Superior temporal gyrus (tissue), 1 donor: ENCODE data around the gene ACP7.
"Not testable (repeated sequence)": the region's sequence is repeated elsewhere in the genome, so short reads cannot be mapped to it uniquely, and the experiment has no call there.

Experiments
- DNase-seq: peaks from one replicate; pipeline ENCODE4 v3.0.0-alpha.2; 2016; ENCODE audit errors: extremely low spot score

Gene ACP7

DNA sequence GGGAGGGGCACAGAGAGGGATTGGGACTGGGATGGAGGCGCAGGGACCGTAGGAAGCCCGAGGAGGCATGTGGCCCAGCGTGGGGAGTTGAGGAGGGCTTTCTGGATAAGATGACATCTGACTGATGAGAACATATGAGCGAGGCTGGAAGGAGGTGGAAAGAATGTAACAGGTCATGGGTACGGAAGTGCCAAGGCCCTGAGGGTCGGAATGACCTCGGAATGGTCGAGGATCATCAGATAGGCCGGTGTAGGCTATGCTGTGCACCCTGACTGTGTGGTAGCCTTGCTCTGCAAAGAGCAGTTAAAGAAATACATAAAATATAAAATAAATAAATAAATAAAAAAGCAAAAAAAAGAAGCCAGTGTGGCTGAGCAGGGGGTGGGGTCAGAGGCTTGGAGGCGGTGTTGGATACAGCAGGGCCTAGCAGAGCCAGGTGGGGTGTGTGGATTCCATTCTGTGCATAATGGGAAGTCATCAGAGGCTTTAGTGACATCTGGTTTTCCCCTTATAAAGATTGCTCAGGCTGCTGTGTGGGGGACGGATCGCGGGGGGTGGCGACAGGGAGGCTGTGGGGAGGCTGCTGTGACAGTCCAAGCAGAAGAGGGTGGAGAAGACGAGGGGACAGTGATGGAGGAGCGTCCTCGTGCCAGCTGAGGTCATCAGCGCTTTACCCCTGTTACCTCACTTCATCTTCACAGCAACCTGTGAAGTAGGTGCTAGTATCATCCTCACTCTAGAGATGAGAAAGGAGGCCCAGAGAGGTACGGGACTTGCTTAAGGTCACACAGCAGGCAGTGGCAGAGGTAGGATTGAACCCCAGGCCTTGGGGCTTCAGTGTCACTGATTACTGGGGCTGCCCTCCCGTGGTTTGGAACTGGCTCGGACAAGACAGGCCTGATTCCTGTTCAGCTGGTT is 46.4 kb downstream of the ACP7 start:
- no peak for DNase-seq

DNA sequence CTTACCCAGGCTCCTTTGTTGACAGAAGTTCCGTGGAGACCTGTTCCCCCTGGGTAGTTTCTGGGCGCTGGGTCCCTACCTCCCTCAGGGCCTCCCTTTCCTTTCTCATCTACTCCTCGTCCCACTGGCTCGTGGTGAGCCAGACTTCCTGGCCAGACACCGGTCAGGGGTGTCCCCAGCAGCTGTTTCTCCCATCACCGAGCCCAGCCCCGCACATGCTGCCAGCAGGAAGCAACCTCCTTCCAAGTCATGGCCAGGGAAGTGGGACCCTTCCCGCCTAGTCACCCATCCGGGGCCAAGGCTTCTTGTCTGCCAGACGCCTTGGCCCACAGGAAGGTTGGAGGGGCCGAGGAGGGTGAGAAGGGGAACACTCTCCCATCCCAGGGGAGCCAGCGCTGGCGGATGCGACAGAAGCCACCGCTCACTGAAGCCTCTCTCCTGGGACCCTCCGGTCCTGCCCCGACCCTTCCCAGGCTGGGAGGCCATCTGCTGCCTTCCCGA is 47.1 kb downstream of the ACP7 start:
- DNase-seq = no peak

DNA sequence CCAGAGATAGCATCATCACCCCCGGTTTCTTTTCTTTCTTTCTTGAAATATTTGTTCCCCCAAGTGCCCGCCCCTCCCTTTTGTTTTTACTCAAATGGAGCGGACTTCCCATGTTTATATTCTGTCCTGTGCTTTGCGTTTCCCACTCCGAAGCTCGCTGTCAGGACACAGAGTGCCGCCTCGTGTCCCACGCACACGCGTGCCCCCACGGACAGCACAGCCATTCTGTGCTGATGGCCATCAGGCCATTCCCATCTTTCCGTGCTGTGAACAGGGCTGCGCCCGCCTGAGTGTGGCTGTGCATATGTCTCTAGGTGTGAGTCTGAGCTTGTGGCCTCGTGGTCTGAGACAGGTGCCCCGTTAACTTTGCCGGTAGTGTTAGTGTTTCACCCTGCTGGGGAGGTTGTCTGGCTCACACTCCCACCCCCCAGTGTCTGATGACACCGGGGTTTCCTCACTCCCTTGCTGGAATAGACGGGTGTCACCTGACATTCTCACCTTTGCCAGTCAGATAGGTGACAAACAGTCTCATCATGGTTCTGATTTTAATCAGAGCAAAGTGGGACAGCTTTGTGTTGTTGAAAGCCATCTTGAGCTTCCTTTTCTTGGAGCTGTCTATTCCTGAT is 48.3 kb downstream of the ACP7 start:
- no peak for DNase-seq

DNA sequence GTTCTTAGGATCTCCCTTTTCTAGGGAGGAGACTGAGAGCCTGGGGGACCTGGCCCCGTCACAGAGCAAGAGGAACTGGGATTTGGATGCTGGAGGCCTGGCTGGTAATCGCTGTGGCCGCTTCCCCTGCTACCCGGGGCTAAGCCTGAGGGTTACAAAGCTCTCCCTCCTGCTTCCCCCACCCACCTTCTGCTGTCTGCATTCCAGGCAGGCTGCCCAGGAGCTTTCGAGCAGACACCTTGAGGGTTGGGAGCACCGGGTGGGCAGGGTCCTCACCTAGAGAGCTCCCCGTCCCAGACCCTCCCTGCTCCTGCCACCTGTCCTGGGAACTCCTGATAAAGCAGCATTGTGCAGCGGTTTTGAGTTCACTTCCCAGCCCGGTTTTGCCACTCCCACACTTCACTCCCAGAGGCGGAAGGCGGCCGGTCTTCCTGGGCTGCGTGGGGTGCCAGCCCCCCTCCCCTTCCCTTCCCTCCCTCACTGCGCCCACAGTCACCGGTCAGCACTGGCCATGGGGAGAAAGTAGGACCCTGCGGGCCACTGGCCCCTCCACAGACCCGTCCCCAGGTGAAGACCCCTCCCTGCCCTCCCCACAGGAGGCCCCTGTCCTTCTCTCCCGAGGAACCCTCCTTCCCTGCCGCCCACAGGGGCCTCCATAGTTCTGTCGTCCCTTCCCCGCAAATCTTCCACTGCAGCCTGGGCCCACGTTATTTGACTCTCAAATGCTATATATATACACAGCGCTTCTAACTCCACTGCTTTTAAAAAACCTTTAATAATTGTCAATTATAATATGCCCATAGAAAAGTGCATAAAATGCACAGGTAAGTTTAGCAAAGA is 49.5 kb downstream of the ACP7 start:
- no peak for DNase-seq

DNA sequence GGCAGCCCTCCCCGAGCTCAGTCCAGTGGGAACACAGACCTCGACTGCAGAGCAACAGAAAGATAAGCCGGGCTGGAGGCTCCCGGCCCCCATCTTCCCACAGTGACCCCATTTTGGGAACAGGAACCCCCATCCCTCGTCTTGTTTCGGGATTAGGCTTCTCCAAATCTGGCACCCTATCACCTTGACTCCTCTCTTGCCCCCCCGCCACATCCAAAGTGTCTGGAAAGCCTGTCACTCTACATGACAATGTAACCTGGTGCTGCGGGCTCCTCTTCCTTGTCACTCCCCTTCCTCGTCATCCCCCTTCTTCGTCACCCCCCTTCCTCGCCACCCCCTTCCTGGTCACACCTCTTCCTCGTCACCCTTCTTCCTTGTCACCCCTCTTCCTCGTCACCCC is 51.5 kb downstream of the ACP7 start:
- DNase-seq = no peak

DNA sequence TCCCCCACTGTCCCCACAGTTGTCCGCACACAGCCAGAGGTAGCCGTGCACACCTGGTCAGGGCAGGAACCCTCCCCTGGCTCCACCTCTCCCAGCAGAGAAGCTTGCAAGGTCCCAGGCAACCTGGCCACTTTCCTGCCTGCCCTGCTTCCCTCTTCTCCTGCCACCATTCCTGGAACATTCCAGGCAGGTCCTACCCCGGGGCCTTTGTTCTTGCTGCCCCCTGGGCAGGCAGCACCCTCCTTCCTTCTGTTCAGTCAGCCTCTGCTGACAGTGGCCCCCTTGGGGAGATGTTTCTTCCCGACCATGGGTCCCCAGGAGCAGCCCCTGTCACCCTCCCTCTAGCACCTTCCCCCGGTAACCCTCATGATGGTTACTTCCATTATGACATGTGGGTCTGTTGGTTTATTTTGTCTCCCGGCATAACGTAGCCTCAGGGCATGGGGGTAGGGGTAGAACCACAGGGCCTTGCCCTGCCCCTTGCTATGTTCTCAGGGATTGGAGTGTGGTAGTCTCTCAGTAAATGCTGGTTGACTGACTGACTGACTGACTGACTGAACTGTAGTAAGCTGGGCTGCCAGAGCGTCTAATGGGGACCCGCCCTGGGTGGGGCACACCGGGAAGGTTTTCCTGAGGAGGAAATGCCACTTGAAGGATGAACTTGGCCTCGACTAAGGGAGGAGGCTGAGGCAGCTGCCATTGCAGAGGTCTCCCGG is 52.2 kb downstream of the ACP7 start:
- no peak for DNase-seq

DNA sequence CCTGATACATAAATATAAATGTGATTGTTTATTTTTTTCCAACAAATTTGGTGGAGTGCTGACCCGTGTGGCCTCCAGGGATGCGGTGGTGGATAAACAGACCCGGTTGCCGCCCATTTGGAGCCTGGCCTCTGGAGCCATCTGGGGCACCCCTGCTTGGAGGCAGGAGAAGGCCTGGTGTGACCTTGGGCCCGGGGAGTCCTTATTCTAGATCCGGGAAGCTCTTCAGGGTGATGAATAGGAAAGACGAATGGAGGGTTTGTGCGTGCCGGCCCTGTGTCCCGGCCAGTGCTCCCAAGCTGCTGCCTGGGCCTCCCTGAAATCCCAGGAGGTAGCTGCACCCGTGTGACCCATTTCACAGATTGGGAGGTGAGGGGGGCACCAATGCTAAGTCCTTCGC is 53.0 kb downstream of the ACP7 start:
- DNase-seq = no peak

DNA sequence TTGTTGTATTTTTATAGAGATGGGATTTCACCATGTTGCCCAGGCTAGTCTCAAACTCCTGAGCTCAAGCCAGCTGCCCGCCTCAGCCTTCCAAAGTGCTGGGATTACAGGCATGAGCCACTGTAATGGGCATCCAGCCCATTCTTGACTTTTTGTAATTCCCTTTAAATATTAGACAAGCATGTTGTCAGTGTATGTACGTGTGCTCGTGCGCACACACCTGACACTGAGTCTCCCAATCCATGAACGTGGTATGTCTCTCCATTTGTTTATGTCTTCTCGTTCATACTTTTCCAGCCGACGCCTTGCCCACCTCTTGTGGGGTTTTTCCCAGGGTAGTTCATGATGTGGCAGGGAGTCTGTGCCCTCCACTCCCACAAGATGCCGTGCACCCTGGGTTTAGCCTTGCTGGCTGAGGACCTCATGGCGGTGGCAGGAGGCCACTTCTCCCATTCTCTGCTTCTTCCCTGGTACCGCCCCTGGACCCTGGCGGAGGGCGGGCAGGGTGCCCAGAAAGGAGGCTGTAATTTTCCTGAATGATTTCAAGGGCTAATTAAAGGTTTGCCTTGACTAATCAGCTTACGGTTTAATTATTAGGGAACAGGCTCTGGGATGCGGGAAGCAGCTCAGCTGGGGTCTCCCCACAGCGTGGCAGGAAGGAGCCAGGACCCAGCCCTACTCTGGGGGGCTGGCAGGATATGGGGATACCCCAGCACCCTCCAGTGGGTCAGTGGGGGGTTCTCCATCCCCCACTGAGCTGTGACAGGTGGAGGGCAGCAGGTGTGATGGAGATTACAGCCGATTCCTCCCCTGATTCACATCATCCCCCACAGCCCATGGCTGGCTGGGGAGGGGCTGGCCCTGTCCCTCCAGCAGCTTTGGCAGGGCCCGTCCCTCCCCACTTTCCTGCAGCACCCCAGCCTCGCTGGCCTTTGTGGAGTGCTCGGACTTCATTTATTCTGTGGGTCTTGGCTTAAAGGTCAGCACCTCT is 54.3 kb downstream of the ACP7 start:
- DNase-seq = no peak

DNA sequence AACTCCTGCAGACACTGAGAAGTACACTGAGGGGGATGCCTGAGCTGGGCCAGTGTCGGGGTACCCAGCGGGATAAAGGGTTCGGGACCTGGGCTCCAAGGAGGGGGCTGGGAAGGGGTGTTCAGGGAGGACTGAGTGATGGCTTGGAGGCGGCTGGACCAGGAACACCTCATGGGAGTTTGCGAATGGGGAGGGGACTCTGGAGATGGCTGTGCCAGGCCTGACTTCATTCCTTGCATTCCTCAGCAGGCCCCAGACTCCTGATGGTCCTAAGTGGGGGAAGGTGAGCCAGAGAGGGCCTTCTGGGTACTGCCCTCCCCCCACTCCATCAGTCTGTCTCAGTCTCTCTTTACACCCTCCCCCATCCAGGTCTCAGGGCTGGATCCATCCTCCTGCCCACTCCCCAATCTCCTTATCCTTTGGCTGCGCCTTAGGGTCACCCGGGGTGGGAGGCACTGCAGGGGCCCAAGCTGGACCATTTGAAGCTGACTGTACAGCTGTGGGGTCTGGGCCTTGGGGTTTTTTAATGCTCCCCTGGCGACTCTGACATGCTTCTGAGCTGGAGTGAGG is 55.2 kb downstream of the ACP7 start:
- no peak for DNase-seq

DNA sequence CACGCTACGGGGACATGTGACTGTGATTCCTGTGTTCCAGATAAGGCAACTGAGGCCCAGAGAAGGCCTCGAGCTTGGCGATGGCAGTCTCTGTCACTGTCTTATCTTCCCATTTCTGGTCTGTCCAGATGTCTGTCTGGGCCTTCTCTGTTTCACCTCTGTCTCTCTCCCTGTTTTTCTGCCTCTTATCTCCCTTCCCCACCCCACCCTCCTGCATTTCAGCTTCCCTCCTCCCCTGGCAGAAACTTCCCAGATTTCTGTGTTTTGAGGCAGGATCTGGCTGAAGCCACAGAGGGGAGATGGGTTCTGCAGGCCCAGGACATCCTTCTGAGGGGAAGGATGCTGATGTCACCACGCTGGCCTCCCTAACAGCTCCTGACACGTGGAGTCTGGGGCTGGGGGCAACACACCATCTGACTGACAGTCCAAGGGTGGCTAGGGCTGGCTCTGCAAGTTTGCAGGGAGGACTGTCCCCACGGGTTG is 55.8 kb downstream of the ACP7 start:
- DNase-seq = no peak

DNA sequence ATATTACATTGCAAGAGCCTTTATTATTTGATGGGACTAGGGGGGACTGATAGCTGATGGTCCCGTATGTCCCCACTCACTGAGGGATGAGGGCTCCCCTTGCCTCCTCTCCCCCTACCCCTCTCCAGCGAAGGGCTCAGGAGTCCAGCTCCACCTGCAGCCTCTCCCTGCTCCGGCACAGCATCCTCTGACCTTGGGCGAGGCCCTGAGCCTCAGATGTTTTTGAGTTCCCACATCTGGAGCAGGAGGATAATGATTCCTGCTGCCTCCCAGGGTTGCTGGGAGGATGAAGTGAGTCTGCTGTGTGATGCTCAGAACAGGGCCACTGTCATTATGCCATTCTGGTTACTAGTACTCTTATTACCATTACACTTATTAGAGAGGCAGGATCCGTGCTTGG is 56.4 kb downstream of the ACP7 start:
- no peak for DNase-seq

DNA sequence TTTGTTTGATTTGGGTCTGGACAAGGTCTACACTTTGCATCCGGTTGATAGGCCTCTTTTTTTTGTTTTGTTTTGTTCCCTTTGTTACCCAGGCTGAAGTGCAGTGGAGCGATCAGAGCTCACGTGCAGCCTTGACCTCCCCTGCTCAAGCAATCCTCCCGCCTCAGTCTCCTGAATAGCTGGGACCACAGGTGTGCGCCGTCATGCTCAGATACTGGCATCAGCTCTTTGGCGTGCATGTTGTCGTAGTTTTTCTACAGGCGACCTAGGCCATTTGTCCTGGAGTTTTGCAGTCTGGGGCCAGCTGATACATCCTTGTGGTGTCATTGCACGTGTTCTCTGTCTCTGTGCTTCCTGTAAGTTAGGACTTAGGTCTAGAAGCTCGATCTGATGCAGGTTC is 57.8 kb downstream of the ACP7 start:
- DNase-seq = no peak

DNA sequence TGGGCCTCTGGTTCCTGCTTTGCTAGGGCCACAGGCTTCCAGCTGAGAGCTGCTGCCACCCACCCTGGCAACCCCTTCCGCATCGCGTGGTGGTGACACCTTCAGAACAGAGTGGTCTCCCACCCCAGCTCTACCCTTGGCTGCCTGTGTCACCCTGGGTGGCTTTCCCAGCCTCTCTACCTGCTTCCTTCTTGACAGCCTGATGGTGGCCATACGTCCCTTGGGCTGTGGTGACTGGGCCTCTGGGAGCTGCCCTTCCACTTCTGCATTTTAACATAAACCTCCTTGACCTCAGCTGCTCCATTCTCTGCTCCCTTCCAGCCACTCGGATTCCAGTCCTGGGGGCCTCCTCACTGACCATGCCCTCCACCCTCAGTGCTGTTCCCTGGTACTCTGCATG is 58.5 kb downstream of the ACP7 start:
- DNase-seq = no peak

DNA sequence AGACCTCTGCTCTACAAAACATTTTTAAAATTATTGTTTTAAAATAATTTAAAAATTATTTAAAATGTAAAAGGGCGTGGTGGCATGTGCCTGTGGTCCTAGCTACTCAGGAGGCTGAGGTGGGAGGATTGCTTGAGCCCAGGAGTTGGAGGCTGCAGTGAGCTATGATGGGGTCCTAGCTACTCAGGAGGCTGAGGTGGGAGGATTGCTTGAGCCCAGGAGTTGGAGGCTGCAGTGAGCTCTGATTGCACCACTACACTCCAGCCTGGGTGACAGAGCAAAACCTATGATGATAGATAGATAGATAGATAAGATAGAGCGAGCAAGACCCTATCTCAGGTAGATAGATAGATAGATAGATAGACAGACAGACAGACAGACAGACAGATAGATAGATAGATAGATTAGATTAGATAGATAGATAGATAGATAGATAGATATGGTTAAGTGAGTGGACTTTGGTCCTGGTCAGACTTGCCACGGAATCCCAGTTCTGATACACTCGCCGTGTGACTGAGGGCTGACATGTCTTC is 59.7 kb downstream of the ACP7 start:
- DNase-seq = not testable (repeated sequence)

DNA sequence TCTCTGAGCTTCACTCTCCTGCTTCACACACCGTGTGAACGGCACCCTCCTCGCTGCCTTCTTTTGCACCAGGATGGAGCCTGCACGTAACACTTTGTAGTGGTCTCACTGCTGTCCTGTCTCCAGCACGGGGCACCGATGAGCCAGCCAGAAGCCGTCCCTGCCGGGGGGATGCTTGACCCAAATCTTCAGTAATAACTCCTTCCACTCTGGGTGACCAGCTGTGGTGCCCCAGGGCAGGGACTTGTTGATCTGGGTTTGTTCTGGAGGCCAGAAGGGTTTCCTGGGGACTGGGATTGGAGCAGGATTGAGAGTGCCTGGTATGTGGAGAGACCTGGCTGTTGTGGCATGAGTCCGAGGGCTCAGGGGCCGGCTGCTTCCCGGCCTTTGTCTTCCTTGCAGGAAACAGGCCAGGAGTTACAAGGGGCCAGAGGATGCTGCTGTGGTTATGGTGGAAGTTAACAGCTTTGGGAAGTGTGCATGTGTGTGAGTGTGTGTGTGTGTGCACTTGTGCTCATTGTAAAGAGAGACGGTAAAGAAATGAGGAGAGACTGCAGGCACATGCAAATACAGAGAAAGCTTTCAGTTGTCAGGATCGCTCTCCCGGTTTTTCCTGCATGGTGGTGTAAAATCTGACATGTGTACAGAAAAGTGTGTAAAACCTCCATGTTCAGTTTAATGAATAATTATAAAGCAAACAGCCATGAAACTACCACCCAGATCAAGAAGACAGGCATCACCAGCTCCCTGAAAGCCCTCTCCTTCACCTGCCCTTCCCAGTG is 60.3 kb downstream of the ACP7 start:
- peak; percentile 37 for DNase-seq

DNA sequence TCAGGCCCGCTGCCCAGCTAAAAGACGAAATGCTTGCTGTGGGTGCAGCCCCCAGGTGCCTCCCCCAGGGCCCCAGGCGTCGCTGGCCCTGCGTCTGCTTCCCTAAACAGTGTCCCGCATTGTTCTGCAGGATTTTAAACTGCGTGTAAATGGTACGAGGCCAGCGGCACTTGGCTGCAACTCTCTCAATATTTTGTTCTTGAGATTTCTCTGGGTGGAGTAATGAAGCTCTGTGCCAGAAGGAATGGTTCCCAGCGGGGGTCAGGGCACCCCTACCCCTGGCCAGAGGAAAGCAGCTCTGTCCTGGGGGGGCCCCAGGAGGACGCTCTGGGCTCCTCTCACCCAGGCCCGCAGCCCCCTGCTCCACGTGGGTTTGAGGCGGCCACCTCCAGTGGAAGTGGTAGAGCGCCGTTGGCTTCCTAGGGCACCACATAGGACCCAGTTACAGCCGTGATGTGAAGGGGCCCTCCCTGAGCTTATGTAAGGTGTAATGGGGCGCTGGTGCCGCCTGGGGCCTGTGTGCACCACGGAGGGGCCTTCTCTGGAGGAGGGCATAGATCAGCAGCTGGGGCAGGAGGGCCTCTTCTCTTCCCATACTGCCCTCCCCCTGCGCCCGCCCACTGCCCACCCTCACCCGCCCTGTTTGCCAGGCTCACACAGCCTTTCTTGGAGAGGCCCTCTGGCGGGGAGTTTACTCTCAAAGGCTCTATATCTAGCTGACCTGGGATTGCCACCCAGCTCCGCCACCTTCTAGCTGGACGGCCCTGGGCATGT is 61.2 kb downstream of the ACP7 start:
- DNase-seq = peak; percentile 73

DNA sequence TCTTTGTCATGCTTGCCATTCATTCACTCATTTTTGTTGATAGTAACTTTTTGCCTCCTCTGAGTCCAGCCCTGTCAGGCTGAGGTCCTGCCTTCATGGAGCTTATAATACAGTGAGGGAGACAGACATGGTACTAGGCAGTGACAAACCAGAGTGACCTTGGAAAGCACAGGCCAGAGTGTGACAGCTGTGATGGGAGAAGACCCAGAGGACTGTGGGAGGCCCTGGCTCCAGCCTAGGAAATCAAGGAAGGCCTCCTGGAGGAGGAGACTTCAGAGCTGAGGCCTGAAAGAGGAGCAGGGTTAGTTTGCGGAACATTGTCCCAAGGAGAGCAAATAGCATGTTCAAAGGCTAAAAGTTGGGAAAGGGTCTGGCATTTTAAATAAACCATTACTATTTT is 61.9 kb downstream of the ACP7 start:
- DNase-seq = no peak
